Epithelial cell of esophagus (primary cell): ENCODE data around the gene TRAPPC10.

Source experiments
- DNase-seq: peaks from one replicate; pipeline ENCODE4 v3.0.0; 2010; ENCODE audit warnings: low read depth
- H3K4me3 ChIP-seq: 2 replicates; pipeline ENCODE4 v1.5.1; 2011; ENCODE audit warnings: mild to moderate bottlenecking, low read length, control low read depth
- CTCF ChIP-seq: IDR thresholded peaks from 2 replicates; pipeline ENCODE4 v1.5.1; 2011; ENCODE audit warnings: low read depth, mild to moderate bottlenecking, low read length, control low read depth, inconsistent platforms; ENCODE audit not compliant: insufficient read depth; ENCODE audit errors: missing control alignments

TRAPPC10 gene

GRCh38 chr21:43969115-43969444, 43.0 kb upstream of the TRAPPC10 start:
- TF ChIP-seq CTCF: no peak
- H3K4me3 ChIP-seq: no peak overlapping the region
- no peak for DNase-seq

GRCh38 chr21:43970551-43970950, 41.6 kb upstream of the TRAPPC10 start:
- no peak for TF ChIP-seq CTCF
- DNase-seq: no peak

GRCh38 chr21:43971201-43971991, 40.7 kb upstream of the TRAPPC10 start:
- no peak for TF ChIP-seq CTCF
- H3K4me3 ChIP-seq: no peak overlapping the region
- DNase-seq: no peak

More at GRCh38 chr21:43970551-43970950, 41.6 kb upstream of the TRAPPC10 start:
- H3K4me3 ChIP-seq: no peak overlapping the region

GRCh38 chr21:43971992-43972255, 40.2 kb upstream of the TRAPPC10 start:
- H3K4me3 ChIP-seq: no peak overlapping the region
- TF ChIP-seq CTCF: no peak
- DNase-seq: no peak

- TF ChIP-seq CTCF: no peak
- no peak for DNase-seq
- no peak overlapping the region for H3K4me3 ChIP-seq
These were observed 39.1 kb upstream of the TRAPPC10 start for GRCh38 chr21:43972850-43973633.

GRCh38 chr21:43973634-43973955, 38.5 kb upstream of the TRAPPC10 start:
- no peak for TF ChIP-seq CTCF
- H3K4me3 ChIP-seq: no peak overlapping the region
- DNase-seq: no peak

- TF ChIP-seq CTCF: no peak
- no peak for DNase-seq
- H3K4me3 ChIP-seq: no peak overlapping the region
These were observed 37.2 kb upstream of the TRAPPC10 start for GRCh38 chr21:43974791-43975468.
